ENCODE results near the gene MPP7.
"Not testable (repeated sequence)": the region's sequence is repeated elsewhere in the genome, so short reads cannot be mapped to it uniquely, and the experiment has no call there.

Gene MPP7

DNA sequence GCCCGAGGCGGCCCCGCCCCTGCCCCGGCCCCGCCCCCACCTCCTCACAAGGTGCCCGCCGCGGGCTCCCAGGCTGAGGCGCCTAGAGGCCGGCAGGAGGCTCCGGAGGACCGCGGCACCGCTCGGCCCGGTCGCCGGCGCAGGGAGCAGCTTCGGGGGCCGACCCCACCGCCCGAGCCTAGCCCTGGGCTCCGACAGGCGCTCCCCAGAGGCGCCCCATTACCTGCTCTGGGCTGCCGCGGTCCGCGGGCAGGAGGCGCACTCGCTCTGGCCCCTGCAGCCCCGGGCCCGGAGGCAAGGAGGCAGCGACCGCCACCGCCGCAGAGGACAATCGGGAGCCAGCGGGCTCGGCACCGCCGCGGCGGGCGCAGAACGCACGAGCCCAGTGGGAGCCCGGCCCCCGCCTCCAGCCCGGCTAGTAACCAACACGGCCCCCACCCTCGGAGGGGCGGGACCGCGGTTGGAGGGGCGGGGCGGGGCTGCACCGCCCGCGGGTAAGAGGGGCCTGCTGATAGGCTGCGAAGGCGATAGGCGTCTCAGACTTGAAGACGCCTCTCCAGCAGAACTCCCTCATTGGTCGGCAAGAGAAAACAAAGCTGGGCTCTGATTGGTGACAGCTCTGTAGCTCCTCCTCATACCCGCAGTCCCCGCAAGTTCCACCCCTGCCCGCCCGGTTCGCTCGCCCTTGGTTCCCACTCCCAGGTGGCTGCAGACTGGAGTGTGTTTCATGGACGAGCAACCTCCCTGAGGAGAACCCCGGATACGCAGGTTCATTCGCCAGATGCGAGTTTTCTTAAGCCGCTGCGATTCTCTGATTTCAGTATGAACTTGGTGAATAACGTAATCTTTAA is at the start of gene MPP7:
TSS of gene MPP7 (minus strand) at position 427 of the 851 bp plus-strand sequence. CDS start 64,460 bp downstream, outside the sequence.
- peak; percentile 97 for DNase-seq

DNA sequence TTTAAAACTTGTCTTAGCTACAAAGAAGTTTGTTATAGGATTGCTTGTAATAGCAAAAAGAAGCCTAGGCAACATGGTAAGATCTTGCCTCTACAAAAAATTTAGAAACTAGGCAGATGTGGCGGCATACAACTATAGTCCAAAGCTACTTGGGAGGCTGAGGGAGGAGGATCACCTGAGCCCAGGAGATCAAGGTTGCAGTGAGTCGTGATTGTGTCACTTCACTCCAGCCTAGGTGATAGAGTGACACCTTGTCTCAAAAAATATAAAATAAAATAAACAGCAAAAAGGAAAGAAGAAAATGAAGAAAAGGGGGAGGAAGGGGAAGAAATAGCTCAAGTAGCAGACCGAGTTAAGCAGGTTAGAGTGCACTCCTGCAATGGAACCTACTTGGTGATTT is 47.0 kb upstream of the MPP7 start:
- no peak for DNase-seq

DNA sequence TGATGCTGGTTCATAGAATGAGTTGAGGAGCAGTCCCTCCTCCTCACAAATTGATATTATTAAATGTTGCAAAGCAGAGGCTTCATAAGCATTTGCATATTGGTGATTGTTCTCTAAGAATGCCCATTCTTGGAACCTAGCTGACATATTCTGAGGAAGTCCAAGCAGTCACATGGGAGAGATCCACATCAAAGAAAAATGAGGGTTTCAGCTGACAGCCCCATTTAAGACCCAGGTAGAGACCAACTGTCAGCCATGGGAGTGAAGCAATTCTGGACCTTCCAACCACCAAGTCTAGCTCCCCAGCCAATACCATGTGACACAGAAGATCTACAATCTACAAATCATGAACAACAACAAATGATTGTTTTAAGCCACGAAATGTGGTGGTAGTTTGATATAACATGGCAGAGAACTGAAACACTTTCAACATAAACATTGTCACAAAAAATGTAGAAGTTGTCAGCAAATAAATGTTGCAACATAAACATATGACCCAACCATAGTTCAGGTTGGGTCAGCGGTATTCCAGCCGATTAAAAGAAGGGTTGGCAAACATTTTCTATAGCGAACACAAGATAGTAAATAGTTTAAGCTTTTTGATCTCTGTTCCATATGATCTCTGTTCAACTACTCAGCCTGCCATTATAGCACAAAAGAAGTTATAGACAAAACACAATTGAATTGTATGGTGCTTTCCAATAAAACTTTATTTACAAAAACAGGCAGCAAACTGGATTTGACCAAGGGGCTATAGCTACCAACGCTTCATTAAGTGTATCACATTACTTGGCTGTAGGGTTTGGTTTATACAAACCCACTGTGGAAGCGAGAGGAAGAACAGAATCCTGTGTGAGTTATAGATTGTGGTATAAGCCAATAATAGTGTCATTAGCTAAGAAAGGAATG is 41.4 kb upstream of the MPP7 start:
- no peak for DNase-seq

DNA sequence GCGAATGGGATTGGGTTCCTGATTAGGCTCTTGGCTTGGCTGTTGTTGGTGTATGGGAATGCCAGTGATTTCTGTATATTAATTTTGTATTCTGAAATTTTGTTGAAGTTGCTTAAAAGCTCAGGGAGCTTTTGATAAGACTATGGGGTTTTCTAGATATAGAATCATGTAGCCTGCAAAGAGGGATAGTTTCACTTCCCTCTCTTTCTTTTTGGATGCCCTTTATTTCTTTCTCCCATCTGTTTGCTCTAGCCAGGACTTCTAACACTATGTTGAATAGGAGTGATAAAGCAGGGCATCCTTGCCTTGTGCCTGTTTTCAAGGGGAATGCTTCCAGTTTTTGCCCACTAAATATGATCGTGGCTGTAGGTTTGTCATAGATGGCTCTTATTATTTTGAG is 40.4 kb upstream of the MPP7 start:
- no peak for DNase-seq

DNA sequence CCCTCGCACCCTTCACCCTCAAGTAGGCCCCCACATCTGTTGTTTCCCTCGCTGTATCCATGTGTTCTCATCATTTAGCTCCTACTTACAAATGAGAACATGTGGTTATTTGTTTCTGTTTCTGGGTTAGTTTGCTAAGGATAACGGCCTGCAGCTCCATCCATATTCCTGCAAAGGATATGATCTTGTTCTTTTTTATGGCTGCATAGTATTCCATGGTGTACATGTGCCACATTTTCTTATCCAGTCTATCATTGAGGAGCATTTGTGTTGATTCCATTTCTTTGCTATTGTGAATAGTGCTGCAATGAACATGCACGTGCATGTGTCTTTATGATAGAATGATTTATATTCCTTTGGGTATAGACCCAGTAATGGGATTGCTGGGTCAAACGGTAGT is 38.8 kb upstream of the MPP7 start:
- DNase-seq, result not testable (repeated sequence)

DNA sequence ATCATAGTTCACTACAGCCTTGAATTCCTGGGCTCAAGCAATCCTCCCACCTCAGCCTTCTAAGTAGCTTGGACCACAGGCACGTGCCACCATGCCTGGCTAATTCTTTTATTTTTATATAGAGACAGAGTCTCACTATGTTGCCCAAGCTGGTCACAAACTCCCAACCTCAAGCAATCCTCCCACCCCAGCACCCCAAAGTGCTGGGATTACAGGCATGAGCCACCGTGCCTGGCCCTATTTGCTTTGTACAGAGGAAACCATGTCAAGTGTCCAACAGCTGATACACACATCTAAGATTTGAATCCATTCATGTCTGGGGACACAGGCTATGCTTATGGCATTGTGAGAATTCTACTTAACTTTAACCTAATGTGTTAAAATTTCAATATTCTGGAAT is 29.9 kb upstream of the MPP7 start:
- DNase-seq, result no peak

DNA sequence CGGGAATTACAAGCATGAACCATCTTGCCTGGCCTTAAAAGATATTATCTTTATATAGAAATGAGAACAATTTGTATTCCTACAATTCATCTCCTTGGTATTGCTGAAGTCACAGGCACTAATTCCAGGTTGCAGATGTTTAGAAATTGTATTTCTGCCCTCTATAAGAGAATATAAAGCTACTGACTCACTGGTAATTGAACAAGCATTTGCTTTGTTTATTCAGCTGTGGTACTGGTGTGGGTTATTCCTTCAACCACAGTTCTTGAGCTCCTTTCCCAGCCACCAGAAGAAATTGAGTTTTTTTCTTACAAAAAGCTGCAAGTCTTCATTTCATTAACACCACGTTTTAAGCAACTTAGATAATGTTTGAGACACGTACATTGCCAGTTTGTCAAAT is 29.0 kb upstream of the MPP7 start:
- DNase-seq, result peak; percentile 91

DNA sequence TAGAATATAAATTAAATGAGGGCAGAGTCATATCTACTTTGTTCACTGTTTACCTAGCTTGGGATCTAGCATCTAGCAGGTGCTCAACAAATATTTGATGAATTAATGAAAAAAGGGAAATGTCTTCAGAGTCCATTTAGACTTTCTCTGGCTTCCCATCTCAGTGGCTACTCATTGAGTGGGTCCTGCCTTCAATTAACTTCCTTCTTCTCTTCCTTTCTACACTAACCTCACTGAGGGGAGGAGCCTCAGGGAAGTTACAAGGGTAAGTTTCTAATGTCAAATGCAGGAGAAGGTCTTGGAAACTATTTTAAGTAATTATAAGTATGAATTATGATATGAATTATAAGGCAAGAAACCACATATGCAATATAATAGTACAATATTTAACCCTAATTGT is 28.2 kb upstream of the MPP7 start:
- no peak for DNase-seq

DNA sequence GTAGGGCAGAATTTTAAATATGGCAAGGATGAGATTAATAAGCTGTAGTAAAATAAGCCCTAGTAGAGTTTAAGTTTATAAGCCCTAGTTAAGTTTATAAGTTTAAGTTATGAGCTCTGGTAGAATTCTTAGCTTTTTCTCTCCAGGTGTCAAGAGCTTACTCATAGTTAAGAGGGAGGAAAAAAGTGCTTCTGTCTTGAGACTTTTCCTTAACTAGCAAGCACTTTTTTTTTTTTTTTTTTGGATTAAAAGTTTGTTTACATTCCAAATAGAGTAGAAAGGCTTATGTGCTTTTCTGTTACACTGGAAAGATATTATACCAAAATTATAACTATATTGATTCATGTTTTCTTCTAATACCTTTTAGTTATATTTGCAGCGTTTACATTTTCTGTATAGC is 25.5 kb upstream of the MPP7 start:
- no peak for DNase-seq

DNA sequence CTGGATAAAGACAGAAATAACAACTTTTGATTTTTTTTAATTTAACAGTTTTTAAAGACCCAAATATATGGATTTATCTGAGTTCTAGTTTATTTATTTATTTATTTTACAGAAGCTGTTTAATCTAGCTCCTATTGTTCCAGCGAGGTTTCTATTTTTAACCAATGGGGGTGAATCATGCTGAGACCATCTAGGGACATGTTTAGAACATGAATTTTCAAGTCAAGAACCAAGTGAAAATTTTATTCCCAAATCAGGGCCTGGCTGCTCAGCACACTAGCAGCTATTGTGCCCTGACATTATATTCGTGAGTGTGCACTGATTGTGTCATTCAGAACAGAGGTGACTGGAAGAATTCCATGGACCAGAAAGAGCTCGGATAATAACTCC is 24.6 kb upstream of the MPP7 start:
- DNase-seq, result peak; percentile 49

DNA sequence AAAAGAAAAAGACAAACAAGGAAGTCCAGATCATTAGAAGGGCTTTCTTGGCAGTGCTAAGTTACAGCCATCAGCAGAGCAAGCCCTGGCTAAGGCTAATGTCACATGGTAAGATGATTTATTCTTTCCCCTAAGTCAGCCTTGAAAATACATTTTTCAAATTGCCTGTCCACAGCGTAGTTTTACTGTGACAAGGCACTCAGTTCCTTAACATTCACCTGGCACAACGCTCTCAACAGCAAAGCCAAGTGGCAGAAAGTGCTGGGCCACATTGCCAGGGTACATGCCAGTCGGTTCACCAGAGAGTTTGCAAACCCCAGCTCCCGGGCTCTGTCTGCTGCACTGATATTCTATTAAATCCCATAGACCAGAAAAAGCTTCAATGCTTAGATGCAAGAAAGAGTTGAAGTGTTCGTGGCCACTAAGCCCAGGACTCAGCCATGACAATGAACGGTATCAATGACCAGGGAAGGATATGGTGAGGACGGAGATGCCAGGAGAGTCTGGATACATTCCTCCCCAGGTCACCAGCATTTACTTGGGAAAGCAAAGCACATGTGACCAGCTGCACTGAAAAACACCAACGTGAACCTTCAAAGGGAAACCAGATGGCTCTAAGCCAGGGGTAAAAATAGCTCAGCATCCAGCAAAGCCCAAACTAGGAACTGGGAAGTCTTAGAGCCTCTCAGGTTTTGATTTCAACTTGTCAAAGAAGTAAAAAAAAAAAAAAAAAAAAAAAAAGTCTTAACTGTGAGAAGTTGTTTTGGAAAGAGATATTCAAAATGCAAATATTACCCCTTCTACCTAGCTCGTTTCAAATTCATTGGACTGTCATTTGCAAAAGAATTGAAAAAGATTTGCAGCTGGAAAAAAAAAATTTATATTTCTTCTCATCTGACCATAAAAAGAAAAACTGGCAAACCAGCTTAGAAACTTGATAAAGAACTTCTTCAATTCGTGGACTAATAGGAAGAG is 23.9 kb upstream of the MPP7 start:
- peak; percentile 65 for DNase-seq

DNA sequence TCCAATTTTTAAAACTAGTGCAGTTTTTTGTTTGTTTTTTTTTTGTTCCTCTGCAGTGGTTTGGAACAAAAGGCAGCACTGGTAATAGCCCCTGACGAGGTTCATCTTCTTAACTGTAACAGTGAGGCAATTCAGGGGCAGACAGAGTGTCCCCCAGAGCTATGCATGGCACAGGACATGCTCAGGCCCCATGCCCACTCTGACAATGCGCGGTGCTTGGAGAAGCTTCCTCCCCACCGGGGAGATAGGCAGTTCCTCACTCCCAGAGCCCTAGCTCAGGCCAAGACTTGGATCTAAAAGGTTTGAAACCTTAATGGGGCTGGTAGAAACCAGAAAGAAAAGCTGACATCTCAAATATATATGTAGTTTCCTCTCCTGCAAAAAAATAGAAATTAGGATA is 17.9 kb upstream of the MPP7 start:
- no peak for DNase-seq

DNA sequence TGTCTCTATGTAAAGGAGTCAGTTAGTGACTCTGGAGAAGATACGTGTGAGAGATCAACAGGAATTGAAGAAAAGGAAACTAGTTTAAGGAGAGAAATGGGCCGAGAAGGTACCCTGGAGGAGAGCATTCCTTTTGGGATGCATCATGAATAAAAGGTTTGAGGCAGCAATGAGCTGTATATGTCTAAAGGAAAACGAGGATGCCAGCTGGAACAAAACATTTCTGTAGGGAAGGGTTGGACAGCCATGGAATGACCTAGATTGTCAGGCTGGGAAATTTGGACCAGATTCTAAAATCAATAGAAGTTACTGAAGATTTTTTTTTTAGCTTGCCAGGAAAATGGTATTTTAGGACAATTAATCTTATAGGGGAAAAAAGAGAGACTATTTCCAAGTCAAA is 17.2 kb upstream of the MPP7 start:
- no peak for DNase-seq

DNA sequence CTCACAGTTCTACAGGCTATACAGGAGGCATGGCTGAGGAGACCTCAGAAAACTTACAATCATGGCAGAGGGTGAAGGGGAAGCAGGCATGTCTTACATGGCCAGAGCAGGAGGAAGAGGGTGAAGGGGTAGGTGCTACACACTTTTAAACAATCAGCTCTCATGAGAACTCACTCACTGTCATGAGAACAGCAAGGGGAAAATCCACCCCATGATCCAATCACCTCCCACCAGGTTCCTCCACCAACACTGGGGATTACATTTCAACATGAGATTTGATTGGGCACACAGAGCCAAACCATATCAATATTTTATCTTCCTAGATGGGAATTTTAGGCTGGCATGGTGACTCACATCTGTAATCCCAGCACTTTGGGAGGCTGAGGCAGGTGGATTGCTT is 16.2 kb upstream of the MPP7 start:
- not testable (repeated sequence) for DNase-seq

DNA sequence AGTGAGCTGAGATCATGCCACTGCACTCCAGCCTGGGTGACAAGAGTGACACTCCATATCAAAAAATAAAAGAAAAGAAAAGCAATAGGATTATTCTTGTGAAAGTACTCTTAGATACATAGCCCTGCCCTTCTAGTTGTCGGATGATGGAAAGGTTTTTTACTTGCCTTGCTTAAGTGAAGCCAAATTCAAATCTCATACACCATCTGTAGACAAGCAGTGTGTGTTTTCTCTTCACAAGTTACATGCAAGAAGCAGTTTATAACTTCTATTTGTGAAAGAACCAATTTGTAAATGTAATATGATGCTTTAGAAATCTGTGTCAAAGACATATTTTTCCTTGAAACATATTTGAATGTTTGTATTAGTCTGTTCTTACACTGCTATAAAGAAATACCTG is 15.8 kb upstream of the MPP7 start:
- DNase-seq, result no peak

DNA sequence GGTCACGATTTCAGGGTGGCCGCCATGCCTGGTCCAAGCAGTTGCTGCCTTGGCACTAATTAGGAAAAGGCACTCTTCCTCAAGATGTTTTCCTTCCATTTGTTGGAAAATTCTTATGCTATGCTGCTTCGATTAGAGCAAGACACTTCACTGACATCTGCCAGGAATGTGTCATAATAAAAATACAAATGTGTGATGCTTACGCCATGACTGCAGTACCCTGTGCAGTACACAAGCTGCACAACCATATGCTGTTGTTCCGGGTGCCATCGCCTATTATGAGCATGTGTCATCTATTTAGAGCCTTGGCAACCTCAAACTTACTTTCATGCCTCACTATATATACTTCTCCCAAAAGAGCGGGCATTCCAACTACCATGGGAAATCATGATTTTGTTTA is 14.9 kb upstream of the MPP7 start:
- DNase-seq, result peak; percentile 43

DNA sequence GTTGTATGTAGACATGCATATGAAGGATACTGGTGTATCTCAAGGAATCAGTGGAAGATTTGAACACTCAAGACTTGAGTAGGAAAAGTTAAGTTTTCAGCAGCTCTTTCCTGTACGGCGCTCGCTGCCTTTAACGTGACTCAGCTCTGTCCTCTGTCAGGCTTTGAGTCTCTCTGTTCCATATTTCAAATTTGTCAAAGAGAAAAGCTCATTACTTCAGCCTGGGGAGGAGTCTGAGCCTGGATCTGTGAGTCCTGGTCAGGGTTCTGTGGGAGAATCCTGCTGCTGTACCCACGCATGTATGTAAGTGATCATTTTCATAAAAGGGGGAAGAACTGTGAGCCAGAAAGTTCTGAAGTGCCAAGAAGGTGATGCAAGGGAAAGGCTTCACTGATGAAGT is 13.8 kb upstream of the MPP7 start:
- no peak for DNase-seq

DNA sequence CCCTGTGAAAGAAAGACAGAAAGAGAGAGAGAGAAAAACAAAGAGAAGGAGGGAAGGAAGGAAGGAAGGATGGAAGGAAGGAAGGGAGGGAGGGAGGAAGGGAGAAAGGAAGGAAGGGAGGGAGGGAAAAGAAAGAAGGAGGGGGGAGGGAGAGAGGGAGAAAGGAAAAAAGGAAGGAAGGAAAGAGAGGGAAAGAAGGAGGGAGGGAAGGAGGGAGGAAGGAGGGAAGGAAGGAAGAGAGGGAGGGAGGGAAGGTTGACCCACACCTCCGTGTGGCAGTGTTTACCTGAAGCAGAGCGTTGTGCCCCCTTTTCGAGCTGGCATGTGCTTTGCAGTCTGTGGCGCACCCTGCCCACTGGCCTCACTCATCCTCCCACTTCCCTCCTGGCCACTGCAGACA is 12.3 kb upstream of the MPP7 start:
- DNase-seq, result no peak

DNA sequence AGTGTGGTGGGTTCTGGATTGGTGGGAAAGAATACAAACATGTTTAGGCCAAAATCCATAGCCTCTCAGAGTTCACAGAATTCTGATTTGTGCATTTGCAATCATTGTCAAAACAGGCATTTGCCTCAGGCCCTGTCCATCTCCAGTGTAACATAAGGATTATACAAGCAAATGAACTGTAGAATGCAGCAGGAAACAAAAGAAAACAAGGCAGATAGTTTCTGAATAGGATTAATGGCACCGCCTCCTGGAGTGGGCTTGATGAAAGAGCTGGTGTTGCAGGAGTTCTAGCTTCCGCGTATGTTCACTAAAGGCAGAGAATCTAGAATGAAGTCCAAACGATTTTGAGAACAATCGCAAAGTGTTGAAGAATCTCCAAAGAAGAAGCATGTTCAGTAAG is 11.3 kb upstream of the MPP7 start:
- no peak for DNase-seq

DNA sequence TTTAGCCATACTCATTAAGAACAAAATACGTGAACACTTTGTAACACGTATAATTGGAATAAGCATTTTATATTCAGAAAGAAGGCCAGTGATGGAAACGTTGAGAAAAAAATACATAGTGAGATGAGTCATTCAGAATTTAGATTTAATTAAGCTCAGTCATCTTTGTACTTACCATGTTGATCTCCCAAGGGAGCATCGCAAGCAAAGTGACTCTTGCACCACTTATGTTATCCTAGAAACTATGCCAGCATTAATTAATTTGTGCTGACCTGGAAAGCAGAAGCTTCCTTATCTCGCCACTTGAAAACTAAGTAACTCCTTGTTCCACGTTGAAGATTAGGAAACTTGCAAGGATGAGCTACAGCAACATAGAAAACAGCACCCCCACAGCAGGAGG is 9.7 kb upstream of the MPP7 start:
- DNase-seq, result no peak

DNA sequence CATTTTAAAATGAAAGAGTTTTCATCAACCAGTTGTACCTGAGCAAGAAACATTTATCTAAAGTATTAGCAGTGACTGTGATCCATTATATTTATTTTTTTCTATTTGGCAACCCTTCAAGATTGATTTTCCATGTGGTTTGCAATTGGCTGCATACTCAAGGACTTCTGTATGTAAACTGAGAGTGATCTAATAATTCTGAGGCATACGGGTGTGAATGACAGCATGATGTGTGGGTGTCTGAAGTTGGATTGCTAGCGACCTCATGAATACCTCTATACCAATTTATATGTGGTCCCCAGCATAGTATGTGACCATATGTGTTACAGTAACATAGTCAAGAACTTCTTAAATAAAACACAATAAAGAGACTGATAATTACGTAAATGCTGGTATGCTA is 8.2 kb upstream of the MPP7 start:
- DNase-seq, result no peak

DNA sequence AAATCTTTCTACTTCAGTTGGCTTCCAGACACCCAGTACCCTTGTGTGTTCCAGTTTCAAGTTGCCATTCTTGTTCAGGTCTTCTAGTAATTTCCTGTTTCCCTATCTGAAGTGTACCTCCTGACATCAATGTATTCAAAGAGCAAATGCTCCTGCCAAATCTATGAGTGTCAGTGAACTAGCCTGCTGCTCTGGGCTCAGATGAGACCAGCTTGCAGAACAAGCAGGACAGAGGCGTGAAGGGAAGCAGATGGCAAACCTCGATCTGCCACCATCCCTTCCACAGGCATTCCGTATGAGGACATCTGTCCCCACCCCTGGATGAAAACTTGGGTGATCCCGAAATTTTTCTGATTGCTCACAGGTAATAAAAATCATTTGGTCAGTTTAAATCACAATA is 4.4 kb upstream of the MPP7 start:
- DNase-seq, result no peak

DNA sequence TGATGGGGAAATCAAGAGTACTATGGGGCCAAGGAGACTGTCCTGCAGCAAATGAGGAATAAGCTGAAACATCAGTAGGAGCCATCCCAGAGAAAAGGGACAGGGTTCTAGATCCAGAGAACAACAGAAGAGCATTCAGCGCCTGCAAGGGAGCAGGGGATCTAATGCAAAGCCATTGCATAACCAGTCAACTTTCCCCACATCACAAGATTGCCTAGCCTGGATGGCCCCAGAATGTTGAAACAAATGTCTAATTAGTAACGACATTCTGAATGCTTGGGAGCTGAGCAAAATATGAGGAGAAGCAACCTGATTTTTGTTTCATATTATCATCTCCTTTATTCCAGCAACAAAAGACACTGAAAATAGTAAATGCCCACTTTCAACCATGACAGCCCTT is 2.7 kb upstream of the MPP7 start:
- no peak for DNase-seq

All from fibroblast of upper back skin (primary cell).